Measurements from ENCODE around the gene SMAD4. TPM values are rescaled to one million over a fixed set of nuclear protein-coding genes. Genes with fewer than 3 reads are reported as not detected.
A peak's percentile ranks its signal among the peaks of the same experiment; 100 is the strongest.

SMAD4 gene
- total RNA-seq, 1 donor from 2014 or later, result 75.1 TPM

DNA sequence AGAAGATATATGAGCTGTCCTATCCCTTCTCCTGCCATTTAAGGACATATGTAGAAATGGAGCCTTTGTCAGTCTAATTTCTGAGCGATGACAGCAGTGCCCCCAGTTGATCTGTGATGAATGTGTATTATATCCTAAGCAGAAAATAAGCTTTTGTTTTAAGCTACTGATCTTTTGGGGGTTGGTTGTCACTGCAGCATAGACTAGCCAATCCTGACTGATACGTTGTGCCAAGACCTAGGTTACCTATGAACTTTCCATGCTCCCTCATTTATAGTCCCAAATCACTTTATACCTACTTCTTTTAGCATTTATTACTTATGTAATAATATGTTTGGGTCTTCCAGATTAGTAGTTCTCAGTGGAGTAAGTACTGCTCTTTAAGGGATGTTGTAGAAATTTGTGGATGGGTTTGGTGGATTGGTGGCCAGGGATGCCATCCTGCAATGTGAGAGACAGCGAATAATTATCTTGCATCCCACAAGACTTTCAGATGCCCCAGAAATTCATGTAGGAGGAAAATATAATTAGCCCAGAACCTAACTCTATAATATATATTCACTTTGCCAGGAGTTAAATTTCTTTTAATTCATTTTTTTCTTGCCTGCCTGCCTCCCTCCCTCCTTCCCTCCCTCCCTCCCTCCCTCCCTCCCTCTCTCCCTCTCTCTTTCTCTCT, 11.8 kb downstream of the SMAD4 start:
- intact Hi-C loops (cut with DNase I), result no loop called here
- Histone ChIP-seq H3K27ac (no peak overlapping the region), H3K27me3 (no peaks in the 10 kb centered on the region), H3K4me3 (no peak overlapping the region), H3K9me3 (no peaks in the 10 kb centered on the region), H3K4me1 (peaks cover 96% of the 10 kb centered on the region), H3K36me3 (no peaks in the 10 kb centered on the region)
- DNase-seq (ENCODE audit: extremely low spot score in 2 of 2), result no peak
- TF ChIP-seq CTCF (IDR thresholded peaks at IDR 0.05), result no peak

GRCh38 chr18:51044928-51045585, 15.0 kb downstream of the SMAD4 start:
- no peak for DNase-seq (ENCODE audit: extremely low spot score in 2 of 2)
- no peaks in the 10 kb centered on the region for H3K27me3 ChIP-seq
- intact Hi-C loops (cut with DNase I), result no loop called here
- TF ChIP-seq POLR2A (IDR thresholded peaks at IDR 0.05) (no peak), CTCF (IDR thresholded peaks at IDR 0.05) (no peak), POLR2AphosphoS5 (IDR thresholded peaks at IDR 0.05; ENCODE audit: insufficient read depth in 1 of 2, low read depth in 1 of 2) (no peak)
- peaks cover 63% of the 10 kb centered on the region for H3K4me1 ChIP-seq
- no peaks in the 10 kb centered on the region for H3K9me3 ChIP-seq
- H3K4me3 ChIP-seq, result no peak overlapping the region
- H3K27ac ChIP-seq, result no peak overlapping the region
- peaks cover 0 to 26% of the 10 kb centered on the region in 2 donors for H3K36me3 ChIP-seq

DNA sequence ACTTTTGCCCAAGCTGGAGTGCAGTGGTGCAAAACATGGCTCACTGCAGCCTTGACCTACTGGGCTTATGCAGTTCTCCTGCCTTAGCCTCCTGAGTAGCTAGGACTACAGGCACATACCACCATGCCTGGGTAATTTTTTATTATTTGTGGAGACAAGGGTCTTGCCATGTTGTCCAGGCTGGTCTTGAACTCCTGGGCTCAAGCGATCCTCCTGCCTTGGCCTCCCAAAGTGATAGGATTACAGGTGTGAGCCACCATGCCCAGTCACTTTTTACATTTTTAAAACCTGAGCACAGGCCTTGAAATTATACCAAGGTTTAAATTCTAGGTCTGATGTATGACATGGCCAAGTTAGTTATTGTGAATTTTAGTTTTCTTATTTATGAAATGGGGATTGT, 18.2 kb downstream of the SMAD4 start:
- TF ChIP-seq POLR2A (IDR thresholded peaks at IDR 0.05) (no peak), CTCF (IDR thresholded peaks at IDR 0.05) (no peak), POLR2AphosphoS5 (IDR thresholded peaks at IDR 0.05; ENCODE audit: insufficient read depth in 1 of 2, low read depth in 1 of 2) (no peak)
- H3K27ac ChIP-seq, result no peak overlapping the region
- H3K36me3 ChIP-seq, result peaks cover 0 to 35% of the 10 kb centered on the region in 2 donors
- no peaks in the 10 kb centered on the region for H3K9me3 ChIP-seq
- H3K27me3 ChIP-seq, result no peaks in the 10 kb centered on the region
- intact Hi-C loops (cut with DNase I), result no loop called here
- no peak overlapping the region for H3K4me3 ChIP-seq
- no peak for DNase-seq (ENCODE audit: extremely low spot score in 2 of 2)
- peaks cover 32% of the 10 kb centered on the region for H3K4me1 ChIP-seq

DNA sequence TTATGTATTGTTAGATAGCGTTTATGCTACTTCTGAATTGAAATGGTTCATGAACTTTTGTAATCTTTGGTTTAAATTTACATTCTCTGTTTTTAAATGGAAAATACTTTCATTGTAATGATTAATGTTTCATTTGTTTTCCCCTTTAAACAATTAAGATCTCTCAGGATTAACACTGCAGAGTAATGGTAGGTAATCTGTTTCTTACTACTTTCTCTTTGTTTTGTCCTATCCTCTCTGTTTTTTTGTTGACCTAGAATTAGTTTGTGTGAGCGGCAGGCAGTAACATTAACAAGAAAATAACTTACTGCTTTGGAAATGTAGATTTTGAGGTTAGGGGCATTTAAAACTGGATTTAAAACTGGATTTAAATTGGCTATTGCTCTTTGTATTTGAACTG, 19.1 kb downstream of the SMAD4 start:
- peaks cover 0 to 35% of the 10 kb centered on the region in 2 donors for H3K36me3 ChIP-seq
- peaks cover 24% of the 10 kb centered on the region for H3K4me1 ChIP-seq
- no peak overlapping the region for H3K27ac ChIP-seq
- DNase-seq (ENCODE audit: extremely low spot score in 2 of 2), result no peak
- no peaks in the 10 kb centered on the region for H3K27me3 ChIP-seq
- intact Hi-C loops (cut with DNase I), result no loop called here
- no peak for TF ChIP-seq POLR2AphosphoS5 (IDR thresholded peaks at IDR 0.05; ENCODE audit: insufficient read depth in 1 of 2, low read depth in 1 of 2)
- no peak for TF ChIP-seq CTCF (IDR thresholded peaks at IDR 0.05)
- no peak for TF ChIP-seq POLR2A (IDR thresholded peaks at IDR 0.05)
- no peak overlapping the region for H3K4me3 ChIP-seq
- H3K9me3 ChIP-seq, result no peaks in the 10 kb centered on the region

DNA sequence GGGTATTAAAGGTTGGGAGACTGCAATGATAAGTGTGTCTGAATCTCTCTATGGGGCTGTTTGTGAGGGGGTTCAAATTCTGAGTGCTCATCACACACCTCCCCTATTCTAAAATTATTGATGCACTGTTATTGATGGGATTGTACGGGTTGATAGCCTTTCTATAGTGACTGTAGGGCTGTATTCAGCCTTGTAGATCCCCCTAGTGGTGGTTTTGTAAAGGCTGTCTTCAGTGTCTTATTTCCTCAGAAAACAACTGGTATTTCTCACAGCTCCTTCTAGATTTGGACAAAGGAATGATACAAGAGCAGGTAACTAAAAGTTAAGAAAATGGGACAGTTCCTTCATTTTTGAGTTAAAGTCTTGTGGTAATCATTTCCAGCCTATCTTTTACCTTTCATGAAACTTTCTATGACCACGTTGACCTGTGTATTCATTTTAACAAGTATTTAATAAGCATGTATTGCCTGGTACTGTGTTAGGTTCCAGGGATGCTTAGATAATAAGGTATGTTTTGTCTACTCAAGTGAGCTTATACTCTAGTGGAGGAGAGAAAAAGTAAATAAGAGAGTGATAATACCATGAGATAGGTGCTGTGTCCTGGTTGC, 21.2 kb downstream of the SMAD4 start:
- H3K27ac ChIP-seq, result no peak overlapping the region
- intact Hi-C loops (cut with DNase I), result loop anchor here (10.0 kb wide), 1 partner anchor 226 kb away; the partner anchor contains the start of gene MRO
- TF ChIP-seq POLR2A (IDR thresholded peaks at IDR 0.05), result no peak
- TF ChIP-seq POLR2AphosphoS5 (IDR thresholded peaks at IDR 0.05; ENCODE audit: insufficient read depth in 1 of 2, low read depth in 1 of 2), result no peak
- peak; percentile 23 to 56 (median 47) for TF ChIP-seq CTCF (IDR thresholded peaks at IDR 0.05)

More for the DNA sequence above, 21.2 kb downstream of the SMAD4 start:
- no peaks in the 10 kb centered on the region for H3K9me3 ChIP-seq
- H3K4me3 ChIP-seq, result no peak overlapping the region
- peaks cover 0 to 54% of the 10 kb centered on the region in 2 donors for H3K36me3 ChIP-seq
- no peak for DNase-seq (ENCODE audit: extremely low spot score in 2 of 2)
- H3K4me1 ChIP-seq, result peaks cover 7% of the 10 kb centered on the region
- no peaks in the 10 kb centered on the region for H3K27me3 ChIP-seq
